Thoracic aorta (tissue), 2 donors: Measurements from ENCODE around the gene TMED1. TPM values are rescaled to one million over a fixed set of nuclear protein-coding genes. Genes with fewer than 3 reads are reported as not detected.

Source experiments
- ATAC-seq: fragments of 150-250 bp; one replicate; pipeline ENCODE4 v1.8.0; 2017; ENCODE audit warnings: low read depth; ENCODE audit not compliant: insufficient number of reproducible peaks, low FRiP score
- DNase-seq: peaks from one replicate; pipeline ENCODE4 v3.0.0-alpha.2; 2020; ENCODE audit warnings: low spot score
- H3K27ac ChIP-seq, 2 donors: fragments of 200-600 bp; sonication (generic); 1 replicate in 1 of 2; 2 replicates in 1 of 2; pipeline ENCODE4 v1.5.1; 2016; ENCODE audit warnings: mild to moderate bottlenecking in 2 of 2, moderate library complexity in 2 of 2
- H3K27me3 ChIP-seq: fragments of 200-600 bp; sonication (generic); replicated peaks from 2 replicates; pipeline ENCODE4 v1.6.0; 2016; ENCODE audit warnings: mild to moderate bottlenecking; ENCODE audit not compliant: insufficient read depth
- H3K36me3 ChIP-seq: fragments of 200-600 bp; sonication (generic); one replicate; pipeline ENCODE4 v1.5.1; 2016
- H3K4me1 ChIP-seq, 2 donors: fragments of 200-600 bp; sonication (generic); 1 replicate in 1 of 2; 2 replicates in 1 of 2; pipeline versions ENCODE4 v1.5.1 to v1.6.0; 2016; ENCODE audit warnings: low read depth in 2 of 2, mild to moderate bottlenecking in 1 of 2; ENCODE audit not compliant: control insufficient read depth in 1 of 2
- H3K4me3 ChIP-seq: fragments of 200-600 bp; sonication (generic); 2 replicates; pipeline ENCODE4 v1.5.1; 2016; ENCODE audit warnings: mild to moderate bottlenecking
- H3K9me3 ChIP-seq: fragments of 200-600 bp; sonication (generic); 2 replicates; pipeline ENCODE4 v1.5.1; 2016
- total RNA-seq, 2 donors: library from RNA; depleted of rRNA; stranded (reverse); fragments of >200 nt; gene quantifications; one replicate each; pipeline versions ENCODE4 v1.1.0 to v1.2.3, GENCODE V29; 2016
- TF ChIP-seq, protein P1 (sequence below): fragments of 200-600 bp; sonication (generic); IDR thresholded peaks from one replicate; pipeline ENCODE4 v1.5.1; 2019; ENCODE audit warnings: antibody characterized with exemption

The TMED1 gene
- total RNA-seq, 2 donors from 2014 or later = 19.4 to 22.4 TPM

DNA sequence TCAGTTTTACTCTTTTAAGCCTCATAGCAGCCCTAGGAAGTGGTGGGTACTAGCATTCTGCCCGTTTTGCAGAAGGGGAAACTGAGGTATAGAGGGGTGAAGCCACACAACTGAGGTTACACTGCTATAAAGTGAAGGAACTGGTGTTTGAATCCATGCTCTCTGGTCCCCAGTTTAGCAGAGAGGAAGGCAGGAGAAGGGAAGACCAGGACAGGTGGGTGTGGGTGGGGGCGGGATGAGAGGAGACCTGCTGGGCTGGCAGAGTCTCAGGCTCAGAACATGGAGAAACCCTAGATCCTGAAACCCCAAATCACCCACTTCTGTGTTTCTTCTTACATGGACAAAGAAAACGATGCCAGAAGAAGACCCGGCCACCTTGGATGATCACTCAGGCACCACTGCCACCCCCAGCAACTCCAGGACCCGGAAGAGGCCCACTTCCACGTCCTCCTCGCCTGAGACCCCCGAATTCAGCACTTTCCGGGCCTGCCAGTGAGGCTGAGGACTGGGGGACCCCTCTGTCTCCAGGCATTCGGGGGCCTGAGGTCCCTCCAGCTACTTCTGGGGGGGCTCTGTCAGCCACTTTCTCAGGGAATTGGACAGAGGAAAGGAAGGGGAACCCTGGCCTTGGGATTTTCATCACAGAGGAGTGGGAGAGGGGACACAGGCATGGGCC, 33.0 kb upstream of the TMED1 start:
- Histone ChIP-seq H3K27ac (no peak overlapping the region), H3K4me3 (no peak overlapping the region), H3K4me1 (peaks cover 4 to 20% of the 10 kb centered on the region in 2 donors), H3K27me3 (no peaks in the 10 kb centered on the region), H3K9me3 (no peaks in the 10 kb centered on the region), H3K36me3 (no peaks in the 10 kb centered on the region)
- ATAC-seq = no peak
- TF ChIP-seq, protein P1, sequence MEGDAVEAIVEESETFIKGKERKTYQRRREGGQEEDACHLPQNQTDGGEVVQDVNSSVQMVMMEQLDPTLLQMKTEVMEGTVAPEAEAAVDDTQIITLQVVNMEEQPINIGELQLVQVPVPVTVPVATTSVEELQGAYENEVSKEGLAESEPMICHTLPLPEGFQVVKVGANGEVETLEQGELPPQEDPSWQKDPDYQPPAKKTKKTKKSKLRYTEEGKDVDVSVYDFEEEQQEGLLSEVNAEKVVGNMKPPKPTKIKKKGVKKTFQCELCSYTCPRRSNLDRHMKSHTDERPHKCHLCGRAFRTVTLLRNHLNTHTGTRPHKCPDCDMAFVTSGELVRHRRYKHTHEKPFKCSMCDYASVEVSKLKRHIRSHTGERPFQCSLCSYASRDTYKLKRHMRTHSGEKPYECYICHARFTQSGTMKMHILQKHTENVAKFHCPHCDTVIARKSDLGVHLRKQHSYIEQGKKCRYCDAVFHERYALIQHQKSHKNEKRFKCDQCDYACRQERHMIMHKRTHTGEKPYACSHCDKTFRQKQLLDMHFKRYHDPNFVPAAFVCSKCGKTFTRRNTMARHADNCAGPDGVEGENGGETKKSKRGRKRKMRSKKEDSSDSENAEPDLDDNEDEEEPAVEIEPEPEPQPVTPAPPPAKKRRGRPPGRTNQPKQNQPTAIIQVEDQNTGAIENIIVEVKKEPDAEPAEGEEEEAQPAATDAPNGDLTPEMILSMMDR = no peak
- no peak for DNase-seq

DNA sequence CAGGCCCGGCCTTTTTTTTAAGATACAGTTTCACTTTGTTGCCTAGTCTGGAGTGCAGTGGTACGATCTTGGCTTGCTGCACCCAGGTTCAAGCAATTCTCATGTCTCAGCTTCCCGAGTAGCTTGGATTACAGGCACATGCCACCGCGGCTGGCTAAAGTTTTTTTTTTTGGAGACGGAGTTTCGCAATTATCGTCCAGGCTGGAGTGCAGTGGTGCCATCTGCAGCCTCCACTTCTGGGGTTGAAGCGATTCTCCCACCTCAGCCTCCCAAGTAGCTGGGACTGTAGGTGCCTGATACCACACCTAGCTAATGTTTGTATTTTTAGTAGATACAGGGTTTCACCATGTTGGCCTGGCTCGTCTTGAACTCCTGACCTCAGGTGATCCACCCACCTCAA, 30.5 kb upstream of the TMED1 start:
- DNase-seq (no peak), ATAC-seq (no peak)
- Histone ChIP-seq H3K4me1 (peaks cover 0 to 23% of the 10 kb centered on the region in 2 donors), H3K9me3 (no peaks in the 10 kb centered on the region), H3K36me3 (no peaks in the 10 kb centered on the region), H3K27me3 (no peaks in the 10 kb centered on the region), H3K27ac (no peak overlapping the region), H3K4me3 (no peak overlapping the region)
- TF ChIP-seq, protein P1 = no peak

DNA sequence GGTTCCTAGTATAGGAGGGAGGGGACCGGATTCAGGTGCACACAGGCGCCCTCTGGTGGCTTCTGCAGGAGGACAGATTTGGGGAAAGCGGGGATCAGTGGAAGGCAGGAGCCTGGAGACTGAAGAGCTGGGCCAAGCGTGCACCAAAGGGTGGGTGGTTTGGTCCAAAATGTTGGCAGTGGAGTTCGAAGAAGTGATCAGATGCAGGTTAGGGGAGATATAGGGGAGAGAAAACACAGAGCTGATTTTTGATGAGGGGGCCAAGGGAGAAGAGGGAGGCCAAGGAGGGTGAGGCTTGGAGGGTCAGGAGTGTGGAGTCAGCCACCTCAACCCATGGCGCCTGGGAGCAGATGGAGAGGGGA, 28.5 kb upstream of the TMED1 start:
- TF ChIP-seq, protein P1 = peak; percentile 85

GRCh38 chr19:10863107-10863717, 27.2 kb upstream of the TMED1 start:
- peaks cover 0 to 18% of the 10 kb centered on the region in 2 donors for H3K4me1 ChIP-seq
- no peak for DNase-seq
- no peaks in the 10 kb centered on the region for H3K36me3 ChIP-seq
- H3K27me3 ChIP-seq = no peaks in the 10 kb centered on the region
- TF ChIP-seq, protein P1 = no peak
- peak overlapping the region; percentile 31 to 69 for H3K27ac ChIP-seq
- H3K4me3 ChIP-seq = peak overlapping the region; percentile 53
- peak; percentile 66 for ATAC-seq
- H3K9me3 ChIP-seq = no peaks in the 10 kb centered on the region

More for the DNA sequence above, 28.5 kb upstream of the TMED1 start:
- no peak for ATAC-seq
- Histone ChIP-seq H3K27me3 (no peaks in the 10 kb centered on the region), H3K4me3 (peak overlapping the region; percentile 16), H3K4me1 (peaks cover 0 to 18% of the 10 kb centered on the region in 2 donors), H3K36me3 (no peaks in the 10 kb centered on the region), H3K9me3 (no peaks in the 10 kb centered on the region), H3K27ac (peak overlapping the region; percentile 49 to 69)
- DNase-seq = peak; percentile 45

DNA sequence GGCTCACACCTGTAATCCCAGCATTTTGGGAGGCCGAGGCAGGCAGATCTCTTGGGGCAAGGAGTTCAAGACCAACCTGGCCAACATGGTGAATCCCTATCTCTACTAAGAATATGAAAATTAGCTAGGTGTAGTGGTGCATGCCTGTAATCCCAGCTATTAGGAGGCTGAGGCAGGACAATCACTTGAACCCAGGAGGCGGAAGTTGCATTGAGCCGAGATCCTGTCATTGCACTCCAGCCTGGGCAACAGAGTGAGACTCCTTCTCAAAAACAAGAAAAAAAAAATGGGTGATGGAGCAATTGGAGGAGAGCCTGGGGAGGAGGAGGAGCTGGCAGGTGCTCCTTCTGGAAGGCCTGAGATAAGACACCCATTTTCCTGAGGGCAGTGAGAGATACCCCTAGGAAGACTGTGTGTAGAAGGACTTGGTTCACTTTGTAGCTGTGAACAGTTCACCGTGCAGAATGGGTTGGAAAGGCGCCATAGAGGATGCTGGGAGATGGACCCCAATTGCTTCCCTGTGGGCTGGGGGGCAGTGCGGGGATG, 26.6 kb upstream of the TMED1 start:
- Histone ChIP-seq H3K4me1 (peaks cover 0 to 18% of the 10 kb centered on the region in 2 donors), H3K4me3 (peak overlapping the region; percentile 53), H3K27ac (peak overlapping the region; percentile 31 to 69), H3K9me3 (no peaks in the 10 kb centered on the region), H3K27me3 (no peaks in the 10 kb centered on the region), H3K36me3 (no peaks in the 10 kb centered on the region)
- DNase-seq (no peak), ATAC-seq (no peak)
- TF ChIP-seq, protein P1 = no peak
